Uterus (tissue), 4 donors: Measurements from ENCODE around the gene NXN. TPM values are rescaled to one million over a fixed set of nuclear protein-coding genes. Genes with fewer than 3 reads are reported as not detected.
A peak's percentile ranks its signal among the peaks of the same experiment; 100 is the strongest.

Source experiments
- DNase-seq, 2 donors: peaks; one replicate each; pipeline ENCODE4 v3.0.0-alpha.2; 2019 to 2020
- H3K27ac ChIP-seq, 2 donors: fragments of 200-600 bp; sonication (generic); 1 replicate in 1 of 2; 2 replicates in 1 of 2; pipeline ENCODE4 v1.5.1; 2016 to 2018
- H3K27me3 ChIP-seq, 2 donors: fragments of 200-600 bp; sonication (generic); one replicate each; pipeline ENCODE4 v1.5.1; 2018 to 2019; ENCODE audit warnings: control low read depth in 1 of 2
- H3K36me3 ChIP-seq, 2 donors: fragments of 200-600 bp; sonication (generic); one replicate each; pipeline ENCODE4 v1.5.1; 2019; ENCODE audit warnings: control low read depth in 1 of 2
- H3K4me1 ChIP-seq, 2 donors: fragments of 200-600 bp; sonication (generic); one replicate each; pipeline ENCODE4 v1.5.1; 2018 to 2019; ENCODE audit warnings: control low read depth in 1 of 2
- H3K4me3 ChIP-seq, 2 donors: fragments of 200-600 bp; sonication (generic); 1 replicate in 1 of 2; 2 replicates in 1 of 2; pipeline ENCODE4 v1.5.1; 2018 to 2019; ENCODE audit warnings: mild to moderate bottlenecking in 1 of 2
- H3K9me3 ChIP-seq, 2 donors: fragments of 200-600 bp; sonication (generic); one replicate each; pipeline ENCODE4 v1.5.1; 2019; ENCODE audit warnings: control low read depth in 1 of 2
- CTCF ChIP-seq, 4 experiments: fragments of 200-600 bp in 2 of 4; fragments of 450-650 bp in 2 of 4; sonication (generic) in 2 of 4; IDR thresholded peaks; one replicate each; pipeline ENCODE4 v1.5.1; 2016 to 2019; ENCODE audit warnings: antibody characterized with exemption in 4 of 4, mild to moderate bottlenecking in 2 of 4, moderate library complexity in 1 of 4
- POLR2A ChIP-seq, 2 donors: fragments of 450-650 bp; IDR thresholded peaks; one replicate each; pipeline ENCODE4 v1.6.1; 2016; ENCODE audit warnings: antibody characterized with exemption in 2 of 2, mild to moderate bottlenecking in 1 of 2, moderate library complexity in 1 of 2
- intact Hi-C: fragments of 100-400 bp; cut with DNase I; formaldehyde crosslinking; loops from one replicate; pipeline ENCODE4 v1.15.1; 2023; ENCODE audit warnings: low total_unique reads
- total RNA-seq, 4 donors: library from RNA; depleted of rRNA in 3 of 4; stranded (reverse); fragments of >200 nt in 3 of 4; gene quantifications; one replicate each; pipeline versions ENCODE4 v1.1.0 to v1.2.4, GENCODE V29; 2014 to 2023
- donor health status: DM: yes; HTN: yes; CAD: no.

NXN gene
- total RNA-seq, 4 donors from 2014 or later: 6.5 to 99.0 (median 49.9) TPM

GRCh38 chr17:970364-970763, 9.2 kb downstream of the NXN start:
- H3K36me3 ChIP-seq: no peaks in the 10 kb centered on the region
- no peaks in the 10 kb centered on the region for H3K9me3 ChIP-seq
- TF ChIP-seq CTCF (IDR thresholded peaks at IDR 0.05): no peak
- no peak for TF ChIP-seq POLR2A (IDR thresholded peaks at IDR 0.05)
- intact Hi-C loops: loop anchor here (10.0 kb wide), 1 partner anchor 86 kb away; no protein-coding TSS in a partner anchor
- H3K4me1 ChIP-seq: peaks cover 0 to 4% of the 10 kb centered on the region in 2 donors
- peak overlapping the region; percentile 82 to 89 for H3K27ac ChIP-seq
- DNase-seq: no peak
- no peaks in the 10 kb centered on the region for H3K27me3 ChIP-seq
- H3K4me3 ChIP-seq: peak overlapping the region in 1 of 2 donors; percentile 13

DNA sequence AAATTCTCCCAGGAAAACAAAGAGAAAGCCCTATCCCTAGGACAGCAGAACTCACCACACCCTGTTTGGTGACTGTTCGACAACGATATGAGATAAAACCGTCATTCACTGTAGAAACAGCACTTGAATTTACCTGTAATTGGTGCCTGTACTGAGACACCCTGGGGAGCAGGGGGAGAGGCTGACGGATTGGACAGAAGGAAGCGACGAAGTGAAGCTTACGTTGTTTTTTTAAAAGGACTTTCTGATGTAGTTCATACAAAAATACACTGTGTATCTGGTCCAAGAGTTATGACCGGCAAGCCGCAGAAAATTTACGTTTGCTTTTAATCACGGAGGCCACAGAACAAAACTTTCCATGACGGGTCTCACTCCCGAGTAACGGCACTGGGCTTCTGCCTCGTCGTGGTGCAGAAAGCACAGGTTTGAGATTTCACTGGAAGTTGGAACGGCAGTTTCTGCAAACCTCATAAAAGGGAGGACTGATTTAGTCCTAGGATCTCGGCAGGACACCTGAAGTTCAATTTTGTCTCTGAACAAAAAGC, 9.7 kb downstream of the NXN start:
- Histone ChIP-seq H3K36me3 (no peaks in the 10 kb centered on the region), H3K4me3 (peak overlapping the region; percentile 12 to 13), H3K9me3 (no peaks in the 10 kb centered on the region), H3K27me3 (no peaks in the 10 kb centered on the region), H3K27ac (peak overlapping the region; percentile 82 to 89), H3K4me1 (peaks cover 0 to under 1% of the 10 kb centered on the region in 2 donors)
- TF ChIP-seq CTCF (IDR thresholded peaks at IDR 0.05): no peak
- TF ChIP-seq POLR2A (IDR thresholded peaks at IDR 0.05): peak in 1 of 2 donors; percentile 15
- intact Hi-C loops: loop anchor here (10.0 kb wide), 1 partner anchor 85 kb away; no protein-coding TSS in a partner anchor
- peak; percentile 43 to 59 for DNase-seq

DNA sequence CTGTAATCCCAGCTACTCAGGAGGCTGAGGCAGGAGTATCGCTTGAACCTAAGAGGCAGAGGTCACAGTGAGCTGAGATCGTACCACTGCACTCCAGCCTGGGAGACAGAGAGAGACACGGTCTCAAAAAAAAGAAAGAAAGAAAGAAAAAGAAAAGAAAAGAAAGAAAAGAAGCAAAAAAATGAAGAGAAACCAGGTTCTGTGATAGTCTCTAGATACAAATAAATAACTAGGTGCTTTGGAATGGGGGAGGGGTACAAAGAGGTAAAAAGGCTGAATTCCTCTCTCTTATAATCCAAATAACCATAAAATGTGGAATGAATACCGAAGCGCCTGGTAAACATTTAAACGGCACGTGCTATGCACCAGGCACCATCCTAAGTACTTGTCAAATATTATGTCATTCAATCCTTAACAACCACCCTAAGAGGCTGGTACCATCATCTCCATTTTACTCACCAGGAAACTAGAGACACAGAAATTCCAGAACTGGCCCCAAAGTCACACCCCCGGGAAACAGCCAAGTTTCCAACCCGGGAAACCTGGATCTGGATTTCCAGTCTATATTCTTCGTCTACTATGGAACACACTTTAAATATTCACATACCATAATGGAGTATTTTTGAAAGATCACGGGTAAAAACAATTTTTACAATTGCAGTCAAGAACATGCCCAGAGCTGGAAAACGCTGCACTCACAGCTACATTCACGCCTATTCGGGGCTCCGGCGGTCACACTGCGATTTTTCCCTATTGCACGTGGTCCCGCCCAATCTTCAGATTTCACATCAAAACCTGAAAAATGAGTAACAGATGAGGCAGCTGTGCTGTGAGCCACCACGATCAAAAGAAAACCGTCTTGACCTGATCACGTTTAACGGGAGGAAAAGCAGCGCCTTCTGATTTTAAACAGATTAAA, 10.5 kb downstream of the NXN start:
- Histone ChIP-seq H3K27ac (peak overlapping the region; percentile 82 to 89), H3K4me3 (peak overlapping the region; percentile 12 to 13), H3K36me3 (no peaks in the 10 kb centered on the region), H3K9me3 (no peaks in the 10 kb centered on the region), H3K27me3 (no peaks in the 10 kb centered on the region), H3K4me1 (no peaks in the 10 kb centered on the region)
- no peak for DNase-seq
- no peak for TF ChIP-seq CTCF (IDR thresholded peaks at IDR 0.05)
- TF ChIP-seq POLR2A (IDR thresholded peaks at IDR 0.05): no peak
- intact Hi-C loops: no loop called here

- no peak for DNase-seq
- no peaks in the 10 kb centered on the region for H3K4me1 ChIP-seq
- no peaks in the 10 kb centered on the region for H3K27me3 ChIP-seq
- H3K4me3 ChIP-seq: no peak overlapping the region
- peak overlapping the region in 1 of 2 donors; percentile 8 for H3K27ac ChIP-seq
- H3K9me3 ChIP-seq: no peaks in the 10 kb centered on the region
- intact Hi-C loops: no loop called here
- H3K36me3 ChIP-seq: no peaks in the 10 kb centered on the region
- TF ChIP-seq POLR2A (IDR thresholded peaks at IDR 0.05) (no peak), CTCF (IDR thresholded peaks at IDR 0.05) (no peak)
Observed at GRCh38 chr17:967122-967521, 12.5 kb downstream of the NXN start.
